ENCODE results near the gene FAM98A.

- TF ChIP-seq REST (IDR thresholded peaks at IDR 0.05; ENCODE audit: low read depth, low read length) (no peak), RAD21 (IDR thresholded peaks at IDR 0.05; ENCODE audit: insufficient read depth, low read depth, low read length) (no peak), TARDBP (IDR thresholded peaks at IDR 0.05; ENCODE audit: borderline replicate concordance) (no peak), POLR2A (IDR thresholded peaks at IDR 0.05; ENCODE audit: low read depth, low read length) (no peak), STAT3 (IDR thresholded peaks at IDR 0.05; ENCODE audit: low read depth, low read length) (no peak), MEF2A (IDR thresholded peaks at IDR 0.05; ENCODE audit: insufficient read depth, low read depth, low read length) (no peak), CTCF (IDR thresholded peaks at IDR 0.05 in 2 of 3, conservative IDR thresholded peaks at IDR 0.05 in 1 of 3; ENCODE audit: control insufficient read depth in 2 of 3, extremely low read depth in 1 of 3, insufficient read depth in 1 of 3, low read depth in 3 of 3, low read length in 3 of 3) (no peak), MAX (IDR thresholded peaks at IDR 0.05; ENCODE audit: low read depth, low read length) (no peak), POLR2AphosphoS5 (IDR thresholded peaks at IDR 0.05; ENCODE audit: low read length) (no peak), USF2 (IDR thresholded peaks at IDR 0.05; ENCODE audit: borderline replicate concordance, low read depth, low read length) (no peak), SMC3 (IDR thresholded peaks at IDR 0.05; ENCODE audit: borderline replicate concordance, low read length) (no peak), ZNF24 (IDR thresholded peaks at IDR 0.05) (no peak), ZBTB33 (IDR thresholded peaks at IDR 0.05) (no peak), BCL11A (IDR thresholded peaks at IDR 0.05; ENCODE audit: low read depth, low read length) (no peak)
Observed at GRCh38 chr2:33550206-33550605, 48.9 kb downstream of the FAM98A start.
